Testis (tissue), 2 donors: ENCODE measurements around the gene KDM4F.

Experiments used
- POLR2A ChIP-seq: fragments of 450-650 bp; IDR thresholded peaks from one replicate; pipeline ENCODE4 v1.6.1; 2017; ENCODE audit warnings: antibody characterized with exemption, mild to moderate bottlenecking, moderate library complexity
- TF ChIP-seq, protein P1 (sequence below), 3 experiments: fragments of 450-650 bp in 2 of 3; fragments of 200-600 bp in 1 of 3; sonication (generic) in 1 of 3; IDR thresholded peaks; one replicate each; pipeline ENCODE4 v1.5.1; 2016 to 2019; ENCODE audit warnings: antibody characterized with exemption in 3 of 3, mild to moderate bottlenecking in 2 of 3, moderate library complexity in 1 of 3

- TF ChIP-seq, protein P1, sequence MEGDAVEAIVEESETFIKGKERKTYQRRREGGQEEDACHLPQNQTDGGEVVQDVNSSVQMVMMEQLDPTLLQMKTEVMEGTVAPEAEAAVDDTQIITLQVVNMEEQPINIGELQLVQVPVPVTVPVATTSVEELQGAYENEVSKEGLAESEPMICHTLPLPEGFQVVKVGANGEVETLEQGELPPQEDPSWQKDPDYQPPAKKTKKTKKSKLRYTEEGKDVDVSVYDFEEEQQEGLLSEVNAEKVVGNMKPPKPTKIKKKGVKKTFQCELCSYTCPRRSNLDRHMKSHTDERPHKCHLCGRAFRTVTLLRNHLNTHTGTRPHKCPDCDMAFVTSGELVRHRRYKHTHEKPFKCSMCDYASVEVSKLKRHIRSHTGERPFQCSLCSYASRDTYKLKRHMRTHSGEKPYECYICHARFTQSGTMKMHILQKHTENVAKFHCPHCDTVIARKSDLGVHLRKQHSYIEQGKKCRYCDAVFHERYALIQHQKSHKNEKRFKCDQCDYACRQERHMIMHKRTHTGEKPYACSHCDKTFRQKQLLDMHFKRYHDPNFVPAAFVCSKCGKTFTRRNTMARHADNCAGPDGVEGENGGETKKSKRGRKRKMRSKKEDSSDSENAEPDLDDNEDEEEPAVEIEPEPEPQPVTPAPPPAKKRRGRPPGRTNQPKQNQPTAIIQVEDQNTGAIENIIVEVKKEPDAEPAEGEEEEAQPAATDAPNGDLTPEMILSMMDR (IDR thresholded peaks at IDR 0.05): no peak
- no peak for TF ChIP-seq POLR2A
Measured at GRCh38 chr11:95066716-95067038, 17.5 kb downstream of the KDM4F start, which contains the start of gene SRSF8.
